Glutamatergic neuron (in vitro differentiated cells): Measurements from ENCODE around the gene TAS1R2. TPM values are rescaled to one million over a fixed set of nuclear protein-coding genes. Genes with fewer than 3 reads are reported as not detected.
"Not testable (repeated sequence)": the region's sequence is repeated elsewhere in the genome, so short reads cannot be mapped to it uniquely, and the experiment has no call there.

Experiments
- DNase-seq: peaks from one replicate; pipeline ENCODE4 v3.0.0; 2022
- H3K27ac Mint-ChIP-seq: one replicate; pipeline ENCODE4 v1.8.0; 2020; ENCODE audit warnings: mild to moderate bottlenecking, mixed read lengths, inconsistent platforms; ENCODE audit not compliant: unreplicated experiment
- H3K27me3 Mint-ChIP-seq: one replicate; pipeline ENCODE4 v1.8.0; 2020; ENCODE audit warnings: mild to moderate bottlenecking, moderate library complexity, mixed read lengths, inconsistent platforms; ENCODE audit not compliant: unreplicated experiment
- H3K36me3 Mint-ChIP-seq: one replicate; pipeline ENCODE4 v1.8.0; 2020; ENCODE audit warnings: mild to moderate bottlenecking, mixed read lengths, inconsistent platforms; ENCODE audit not compliant: unreplicated experiment
- H3K4me1 Mint-ChIP-seq: one replicate; pipeline ENCODE4 v1.8.0; 2020; ENCODE audit warnings: mild to moderate bottlenecking, low read depth, mixed read lengths, inconsistent platforms; ENCODE audit not compliant: unreplicated experiment
- H3K4me3 Mint-ChIP-seq: one replicate; pipeline ENCODE4 v1.8.0; 2020; ENCODE audit warnings: mild to moderate bottlenecking, mixed read lengths, inconsistent platforms; ENCODE audit not compliant: unreplicated experiment
- H3K9me3 Mint-ChIP-seq: one replicate; pipeline ENCODE4 v1.8.0; 2020; ENCODE audit warnings: mild to moderate bottlenecking, moderate library complexity, mixed read lengths, inconsistent platforms; ENCODE audit not compliant: unreplicated experiment
- total RNA-seq: library from RNA; stranded (reverse); fragmentation: NEBNext Ultra II Directional; extraction: Animal tissue kit (Norgen Biotek cat#: 25700); gene quantifications from one replicate; pipeline ENCODE4 v1.2.1, GENCODE V29; 2021; ENCODE audit not compliant: unreplicated experiment
- TF ChIP-seq, protein P1 (sequence below): fragments of 200-600 bp; sonication (generic); IDR thresholded peaks from one replicate; pipeline ENCODE4 v1.5.0; 2021; ENCODE audit not compliant: partially characterized antibody, unreplicated experiment

The TAS1R2 gene
- total RNA-seq, 1 donor from 2014 or later: not detected

- no peak overlapping the region for H3K27ac Mint-ChIP-seq
- no peaks in the 10 kb centered on the region for H3K36me3 Mint-ChIP-seq
- H3K9me3 Mint-ChIP-seq: peaks cover 7% of the 10 kb centered on the region
- peaks cover 4% of the 10 kb centered on the region for H3K27me3 Mint-ChIP-seq
- no peak for DNase-seq
- TF ChIP-seq, protein P1, sequence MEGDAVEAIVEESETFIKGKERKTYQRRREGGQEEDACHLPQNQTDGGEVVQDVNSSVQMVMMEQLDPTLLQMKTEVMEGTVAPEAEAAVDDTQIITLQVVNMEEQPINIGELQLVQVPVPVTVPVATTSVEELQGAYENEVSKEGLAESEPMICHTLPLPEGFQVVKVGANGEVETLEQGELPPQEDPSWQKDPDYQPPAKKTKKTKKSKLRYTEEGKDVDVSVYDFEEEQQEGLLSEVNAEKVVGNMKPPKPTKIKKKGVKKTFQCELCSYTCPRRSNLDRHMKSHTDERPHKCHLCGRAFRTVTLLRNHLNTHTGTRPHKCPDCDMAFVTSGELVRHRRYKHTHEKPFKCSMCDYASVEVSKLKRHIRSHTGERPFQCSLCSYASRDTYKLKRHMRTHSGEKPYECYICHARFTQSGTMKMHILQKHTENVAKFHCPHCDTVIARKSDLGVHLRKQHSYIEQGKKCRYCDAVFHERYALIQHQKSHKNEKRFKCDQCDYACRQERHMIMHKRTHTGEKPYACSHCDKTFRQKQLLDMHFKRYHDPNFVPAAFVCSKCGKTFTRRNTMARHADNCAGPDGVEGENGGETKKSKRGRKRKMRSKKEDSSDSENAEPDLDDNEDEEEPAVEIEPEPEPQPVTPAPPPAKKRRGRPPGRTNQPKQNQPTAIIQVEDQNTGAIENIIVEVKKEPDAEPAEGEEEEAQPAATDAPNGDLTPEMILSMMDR: no peak
- H3K4me1 Mint-ChIP-seq: peaks cover 23% of the 10 kb centered on the region
- no peak overlapping the region for H3K4me3 Mint-ChIP-seq
These were observed 40.0 kb upstream of the TAS1R2 start for GRCh38 chr1:18899363-18900049.

DNA sequence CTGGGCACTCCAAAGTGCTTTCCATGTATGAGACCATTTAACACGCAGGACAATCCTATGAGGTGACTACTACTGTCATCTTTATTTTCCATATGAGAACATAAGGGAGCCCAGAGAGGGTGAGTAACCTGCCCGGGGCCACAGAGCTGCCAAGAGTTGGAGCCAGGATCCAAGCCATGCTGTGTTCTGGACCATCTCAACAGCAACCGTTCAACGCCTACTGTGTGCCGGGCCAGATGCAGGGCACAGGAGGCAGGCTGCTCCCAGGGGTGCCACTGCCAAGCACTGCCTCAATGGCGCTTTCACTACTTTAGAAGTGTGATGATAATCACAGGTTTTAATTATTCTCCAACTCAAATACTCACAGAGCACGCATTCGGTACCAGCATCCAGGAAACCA, 39.1 kb upstream of the TAS1R2 start:
- Mint-ChIP-seq H3K4me1 (peaks cover 18% of the 10 kb centered on the region), H3K27me3 (peaks cover 4% of the 10 kb centered on the region), H3K27ac (no peak overlapping the region), H3K36me3 (no peaks in the 10 kb centered on the region), H3K4me3 (no peak overlapping the region), H3K9me3 (peaks cover 7% of the 10 kb centered on the region)
- DNase-seq: no peak
- TF ChIP-seq, protein P1: no peak

DNA sequence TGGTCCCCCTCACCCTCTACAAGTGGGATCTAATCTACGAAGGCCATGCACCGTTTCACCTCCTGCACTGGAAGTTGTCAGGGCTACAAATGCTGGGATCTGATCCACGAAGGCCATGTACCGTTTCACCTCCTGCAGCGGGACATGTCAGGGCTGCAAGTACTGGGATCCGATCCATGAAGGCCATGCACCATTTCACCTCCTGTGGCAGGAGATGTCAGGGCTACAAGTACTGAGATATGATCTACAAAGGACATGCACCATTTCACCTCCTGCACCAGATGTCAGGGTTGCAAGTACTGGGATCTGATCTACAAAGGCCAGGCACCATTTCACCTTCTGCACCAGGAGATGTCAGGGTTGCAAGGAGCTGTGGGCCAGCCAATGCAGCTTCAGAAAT, 35.9 kb upstream of the TAS1R2 start:
- TF ChIP-seq, protein P1: no peak
- Mint-ChIP-seq H3K27ac (no peak overlapping the region), H3K36me3 (no peaks in the 10 kb centered on the region), H3K27me3 (peaks cover 3% of the 10 kb centered on the region), H3K4me3 (no peak overlapping the region), H3K9me3 (peaks cover 1% of the 10 kb centered on the region), H3K4me1 (peaks cover 13% of the 10 kb centered on the region)
- DNase-seq: no peak

DNA sequence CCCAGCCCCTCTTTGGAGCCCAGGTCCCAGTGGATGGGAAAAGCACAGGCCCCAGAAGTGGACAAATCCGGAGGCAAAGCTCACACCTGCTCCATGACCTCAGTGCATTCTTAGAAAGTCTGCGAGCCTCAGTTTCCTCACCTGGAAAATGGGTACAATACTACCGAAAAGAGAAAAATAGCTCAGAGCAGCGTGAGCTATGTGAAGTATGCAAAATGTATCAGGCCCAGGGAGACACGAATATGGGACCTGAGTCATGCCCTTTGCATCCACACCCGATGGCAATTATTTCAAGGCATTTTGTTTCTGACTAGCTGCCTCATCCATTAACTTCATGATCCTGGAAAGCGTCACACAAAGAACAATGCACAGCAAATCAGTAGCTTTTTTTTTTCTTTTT, 33.7 kb upstream of the TAS1R2 start:
- Mint-ChIP-seq H3K4me3 (no peak overlapping the region), H3K36me3 (no peaks in the 10 kb centered on the region), H3K27me3 (peaks cover 3% of the 10 kb centered on the region), H3K27ac (no peak overlapping the region), H3K4me1 (peaks cover 10% of the 10 kb centered on the region), H3K9me3 (peaks cover 1% of the 10 kb centered on the region)
- no peak for DNase-seq
- TF ChIP-seq, protein P1: no peak

- not testable (repeated sequence) for H3K27ac Mint-ChIP-seq, DNase-seq, H3K9me3 Mint-ChIP-seq, H3K4me3 Mint-ChIP-seq, H3K27me3 Mint-ChIP-seq, H3K36me3 Mint-ChIP-seq
- H3K4me1 Mint-ChIP-seq: peaks cover 10% of the 10 kb centered on the region
These were observed 32.4 kb upstream of the TAS1R2 start for GRCh38 chr1:18891858-18892257.
